Stimulated activated naive CD4-positive, alpha-beta T cell (primary cell): ENCODE measurements around the gene PELI1.
A peak's percentile ranks its signal among the peaks of the same experiment; 100 is the strongest.

ENCODE experiments used
- DNase-seq, 6 experiments: peaks; one replicate each; lab custom pipeline; 2025; lab: John Stamatoyannopoulos, UW

Gene PELI1

DNA sequence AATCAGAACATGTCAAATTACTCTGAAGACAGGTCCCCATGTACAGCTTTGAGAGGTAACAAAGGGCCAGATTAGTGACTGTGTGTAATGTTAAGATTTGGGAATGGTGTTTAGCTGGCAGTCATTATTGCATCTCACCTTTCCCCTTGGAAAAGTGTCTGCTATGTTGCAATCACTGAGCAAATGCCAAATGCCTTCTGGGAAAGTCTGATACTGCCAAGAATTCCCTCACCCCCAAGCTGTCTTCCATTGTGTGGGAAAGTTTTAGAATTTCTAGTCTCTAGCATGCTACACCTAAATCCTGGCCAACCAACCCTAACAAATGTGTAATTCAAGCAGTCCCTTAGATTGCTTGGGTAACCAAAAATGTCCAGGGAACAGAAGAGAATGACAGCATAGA is 13.6 kb upstream of the PELI1 start:
- DNase-seq: no peak

DNA sequence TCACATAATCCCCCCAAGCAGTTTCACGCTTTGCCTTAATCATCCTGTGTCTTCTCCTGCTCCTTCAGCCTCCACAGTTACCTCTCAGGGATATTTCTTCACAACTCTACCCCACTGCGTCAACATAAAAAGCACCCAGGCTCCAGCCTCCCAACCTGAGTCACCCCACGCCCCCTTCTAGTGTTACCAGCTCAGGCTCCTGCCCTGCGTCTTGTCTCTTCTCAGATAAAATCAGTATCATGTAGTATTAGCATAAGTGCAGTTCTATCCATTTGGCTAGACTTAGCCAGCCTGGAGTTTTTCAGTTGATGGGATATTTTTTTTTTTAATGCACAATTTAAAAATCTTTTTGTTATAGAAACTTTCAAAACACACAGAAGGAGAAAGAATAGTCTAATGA is 9.6 kb upstream of the PELI1 start:
- DNase-seq: no peak

DNA sequence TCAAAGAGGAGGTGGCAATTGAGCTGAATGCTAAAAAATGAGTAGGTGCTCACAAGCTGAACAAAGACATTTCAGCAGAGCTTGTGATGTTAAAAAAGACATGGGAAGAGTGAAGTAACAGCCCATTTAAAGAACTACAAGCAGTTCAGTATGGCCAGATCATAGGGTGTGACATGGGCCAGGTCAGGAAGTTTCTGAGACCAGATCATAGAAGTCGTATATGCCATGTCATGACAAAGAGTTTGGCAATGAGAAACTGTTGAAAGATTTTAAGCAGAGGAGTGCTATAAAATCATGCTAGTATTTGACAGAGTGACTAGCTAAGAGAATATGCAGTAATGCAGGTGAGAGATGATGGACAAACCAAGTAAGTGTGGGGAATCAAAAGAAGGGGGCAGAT is 7.3 kb upstream of the PELI1 start:
- DNase-seq: no peak

DNA sequence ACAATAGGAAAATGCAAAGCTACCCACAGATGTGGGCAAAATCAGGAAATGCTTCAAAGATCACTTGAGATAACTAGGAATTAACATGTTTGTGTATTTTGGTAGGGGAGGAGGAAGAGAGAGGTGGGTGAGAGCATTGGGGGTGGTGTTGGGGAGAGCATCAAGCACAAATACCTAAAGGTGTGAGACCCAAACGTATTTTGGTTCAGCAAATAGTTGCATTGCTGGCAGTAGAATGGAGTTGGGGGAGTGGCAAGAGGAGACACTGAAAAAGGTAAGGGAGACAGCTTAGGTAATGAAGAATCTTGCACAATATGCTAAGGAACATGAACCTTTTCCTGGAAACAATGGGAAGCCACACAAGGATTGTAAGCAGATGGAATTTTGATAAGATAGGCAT is 1.5 kb upstream of the PELI1 start:
- DNase-seq: no peak

DNA sequence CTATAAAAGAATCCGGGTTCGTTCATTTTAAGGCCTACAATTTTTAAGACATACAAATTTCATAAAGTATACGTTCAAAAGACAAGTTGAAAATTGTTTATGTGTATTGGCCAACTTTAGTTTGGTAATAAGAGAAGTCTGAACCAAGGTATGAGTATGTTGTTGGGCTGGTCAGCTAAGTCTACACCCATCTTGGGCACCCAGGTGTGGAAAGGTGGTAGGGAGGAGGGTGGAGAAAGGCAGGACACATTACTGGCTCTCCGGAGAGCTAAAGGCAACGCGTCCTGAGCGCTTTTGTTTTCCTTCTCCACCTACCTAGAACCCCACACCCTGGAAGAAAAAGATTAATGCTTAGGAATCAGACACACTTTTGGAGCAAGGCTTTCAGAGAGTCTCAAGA is 899 bp upstream of the PELI1 start:
- no peak for DNase-seq

DNA sequence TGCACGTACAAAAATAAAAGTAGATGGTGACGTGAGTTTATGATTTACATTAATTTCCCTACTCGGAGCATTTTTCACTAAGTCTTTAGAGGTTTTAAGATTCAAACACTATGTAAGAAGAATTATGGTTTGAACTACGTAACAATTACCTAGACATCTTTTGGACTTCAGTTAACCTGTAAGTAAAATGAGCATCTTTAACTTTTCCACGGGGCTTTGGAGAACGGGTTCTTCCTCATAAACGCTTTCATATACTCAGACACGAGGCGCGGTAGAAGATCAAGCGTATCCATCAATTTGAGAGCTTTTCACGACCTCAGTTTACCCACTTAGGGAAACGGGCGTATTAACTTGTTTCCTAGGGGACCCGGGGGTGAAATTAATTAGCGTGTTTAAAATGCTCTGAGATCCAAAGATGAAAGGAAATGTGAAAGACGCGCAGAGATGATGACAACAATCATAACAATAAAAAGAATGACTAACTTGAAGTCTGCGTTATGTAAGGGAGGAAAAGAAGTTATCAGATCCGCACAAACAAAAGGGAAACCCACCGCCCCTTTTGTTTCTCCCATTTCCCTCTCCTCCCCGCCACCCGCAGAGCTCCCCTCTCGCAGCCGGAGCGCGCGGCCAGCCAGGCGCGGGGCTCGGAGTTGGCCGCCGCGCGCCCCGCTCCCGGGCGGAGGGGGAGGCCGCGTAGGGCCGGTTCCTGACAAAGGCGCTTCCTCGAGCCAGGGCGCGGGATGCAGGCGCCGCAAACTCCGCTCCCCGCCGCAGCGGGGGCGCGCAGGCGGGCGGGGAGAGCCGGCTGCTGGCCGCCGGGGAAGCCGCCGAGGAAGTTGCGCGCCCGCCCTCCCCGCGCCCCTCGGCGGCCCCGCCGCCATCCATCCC is 807 bp downstream of the PELI1 start:
- peak; percentile 37 to 83 (median 52) for DNase-seq

DNA sequence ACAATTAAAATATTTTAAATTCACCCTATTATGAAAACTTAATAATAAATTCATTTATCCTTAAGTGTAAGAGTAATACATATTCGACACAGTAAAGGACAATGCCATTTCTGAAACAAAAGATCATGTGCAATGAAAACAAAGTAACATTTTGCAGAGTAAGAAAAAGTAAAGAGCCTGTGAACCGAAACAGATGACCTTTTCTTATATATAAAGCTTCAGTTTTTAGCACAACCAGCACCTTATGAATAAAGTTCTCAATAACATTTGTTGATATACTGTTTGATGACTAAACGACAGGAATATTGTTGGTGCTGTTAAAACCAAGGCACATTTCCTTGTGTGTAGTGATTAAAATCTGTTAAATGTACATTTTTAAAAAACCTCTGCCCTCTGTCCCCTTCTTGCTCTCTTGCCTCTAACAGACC is 1.5 kb downstream of the PELI1 start:
- DNase-seq: no peak

DNA sequence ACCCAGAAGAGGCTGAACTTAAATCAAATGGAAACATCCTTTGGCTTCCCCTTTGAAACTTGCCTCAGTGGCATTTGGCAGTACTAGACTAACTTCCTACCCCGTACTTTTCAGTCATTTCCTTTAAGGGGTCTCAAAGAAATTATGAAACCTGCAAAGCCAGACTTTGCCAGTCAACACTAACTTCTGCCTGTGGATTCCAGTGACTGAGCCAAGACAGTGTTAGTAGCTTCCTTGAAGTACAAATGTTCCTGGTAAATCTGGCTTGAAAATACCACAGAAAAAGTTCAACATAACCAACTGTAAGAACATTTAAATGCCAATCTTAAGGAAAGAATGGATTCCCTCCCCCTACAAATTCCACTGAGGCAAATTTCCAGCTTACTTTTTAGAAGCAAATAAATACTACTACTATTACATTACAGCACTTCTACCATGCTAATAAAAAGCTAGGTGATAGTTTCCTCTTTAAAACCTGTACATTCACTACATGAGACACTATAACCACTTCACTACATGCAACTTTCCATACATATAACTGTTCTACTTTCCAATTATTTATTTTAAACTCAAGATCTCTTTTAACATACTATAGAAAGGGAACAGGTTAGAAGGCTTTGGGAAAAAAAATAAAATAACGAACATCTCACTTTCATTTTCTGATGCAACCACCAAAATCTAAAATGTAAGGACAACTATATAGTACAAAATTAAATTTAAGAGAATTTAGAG is 2.4 kb downstream of the PELI1 start:
- DNase-seq: peak in 1 of 6 experiments; percentile 35

DNA sequence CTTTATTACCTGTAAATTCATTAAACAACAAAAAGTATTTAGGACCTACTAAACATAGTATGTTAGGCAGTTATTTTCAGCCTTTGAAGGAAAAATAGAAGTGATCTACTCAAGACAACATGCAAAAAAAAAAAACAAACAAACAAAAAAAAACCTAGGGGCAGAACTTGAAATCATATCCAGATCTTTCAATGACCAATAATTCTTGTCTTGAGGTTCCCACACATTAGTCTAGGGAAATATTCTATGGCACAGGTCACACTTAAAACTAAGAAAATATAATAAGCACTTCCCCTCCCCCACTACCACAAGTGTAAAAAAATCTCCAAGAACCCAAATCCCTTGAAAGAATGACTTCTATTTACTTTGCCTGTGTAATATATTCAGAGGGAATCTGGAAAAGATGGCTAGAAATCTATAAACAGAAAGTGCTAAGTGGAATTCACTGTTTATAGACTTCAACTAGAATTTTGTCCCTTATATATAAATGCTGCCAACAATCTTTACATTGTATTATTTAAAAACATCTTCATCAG is 3.5 kb downstream of the PELI1 start:
- DNase-seq: no peak

DNA sequence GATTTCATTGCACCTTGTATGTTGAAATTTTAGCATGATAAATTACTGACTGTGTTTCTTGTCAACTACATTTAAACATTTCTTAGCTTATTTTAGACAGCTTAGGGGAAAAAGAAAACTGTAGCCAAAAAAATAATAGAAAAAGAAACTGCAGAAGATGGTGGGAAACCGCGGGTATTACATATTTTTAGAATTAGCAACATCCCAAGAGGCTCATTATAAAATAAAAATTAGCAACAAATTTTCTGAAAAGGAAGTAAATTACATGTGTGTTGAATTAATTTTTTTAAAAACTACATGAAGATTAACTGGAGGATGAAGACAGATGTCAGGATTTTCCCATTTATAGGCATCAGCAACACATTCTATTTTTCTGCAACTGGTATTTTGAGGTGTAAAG is 4.3 kb downstream of the PELI1 start:
- DNase-seq: no peak

DNA sequence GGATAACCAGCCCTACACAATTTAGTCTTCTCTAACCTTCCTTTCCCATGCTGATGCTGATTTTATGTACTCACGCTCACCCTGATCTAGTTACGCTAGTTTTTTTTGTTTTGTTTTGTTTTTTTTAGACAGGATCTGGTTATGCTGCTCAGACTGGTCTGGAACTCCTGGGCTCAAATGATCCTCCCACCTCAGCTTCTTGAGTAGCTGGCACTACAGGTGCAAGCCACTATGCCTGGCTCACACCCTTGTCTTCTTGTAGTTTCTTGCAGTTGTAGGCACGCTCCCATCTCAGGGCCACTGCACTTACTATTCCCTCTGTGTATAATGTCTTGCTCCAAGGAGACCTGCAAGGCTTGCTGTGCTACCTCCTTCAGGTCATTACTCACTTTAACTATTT is 6.2 kb downstream of the PELI1 start:
- DNase-seq: peak in 1 of 6 experiments; percentile 19

DNA sequence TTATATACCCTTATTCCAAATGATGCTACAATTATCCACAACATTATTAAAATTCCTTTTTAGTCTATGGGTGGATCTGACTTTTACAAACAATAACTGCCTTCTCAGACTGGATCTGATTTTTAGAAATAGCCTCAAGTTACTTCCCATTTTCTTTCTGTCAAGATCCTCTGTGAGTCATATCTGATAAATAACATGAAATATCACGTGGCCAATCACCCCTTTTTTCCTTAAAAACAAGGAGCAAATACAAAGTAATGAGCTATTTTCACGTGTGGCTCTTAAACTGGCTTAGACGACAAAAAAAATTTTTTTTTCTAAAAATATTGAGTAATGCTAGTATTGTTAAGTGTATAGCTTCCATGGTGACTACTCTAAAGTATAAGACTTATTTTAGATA is 6.7 kb downstream of the PELI1 start:
- DNase-seq: no peak

DNA sequence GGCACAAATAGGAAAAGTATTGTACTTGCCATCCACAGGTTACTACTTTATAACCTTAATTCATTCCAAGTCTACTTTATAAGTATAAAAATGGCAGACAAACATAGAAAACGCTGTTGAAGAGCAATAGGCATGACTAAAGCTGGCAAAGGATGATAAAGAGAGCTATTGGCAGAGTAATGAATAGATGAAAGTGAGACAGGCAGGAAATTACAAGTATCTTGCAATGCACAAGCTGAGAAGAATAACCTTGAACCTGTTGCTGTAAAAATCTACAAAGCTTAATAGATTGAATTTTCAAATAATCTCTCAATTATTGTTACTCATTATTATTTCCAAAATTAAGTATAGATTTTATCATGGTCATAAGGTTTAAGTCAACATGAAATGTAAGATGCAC is 8.8 kb downstream of the PELI1 start:
- peak in 1 of 6 experiments; percentile 16 for DNase-seq

DNA sequence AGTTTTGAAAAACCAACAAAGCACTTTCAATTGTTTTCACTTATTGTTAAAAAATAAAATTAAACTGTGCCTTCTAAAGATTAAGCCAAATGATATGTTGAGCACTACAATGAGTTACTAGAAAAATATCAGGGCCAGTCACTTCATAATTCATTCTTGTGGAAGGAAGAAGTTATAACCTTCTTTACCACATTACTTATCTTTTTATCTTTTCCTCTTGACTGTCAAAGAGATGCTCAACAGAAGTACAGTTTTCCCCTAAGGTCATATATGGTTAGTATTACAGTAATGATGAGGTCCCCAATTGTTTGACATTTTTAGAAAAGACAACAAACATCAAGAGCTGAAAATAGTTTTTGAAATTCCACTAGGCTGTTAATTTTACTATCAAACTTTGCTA is 9.4 kb downstream of the PELI1 start:
- peak in 2 of 6 experiments; percentile 10 to 19 for DNase-seq

DNA sequence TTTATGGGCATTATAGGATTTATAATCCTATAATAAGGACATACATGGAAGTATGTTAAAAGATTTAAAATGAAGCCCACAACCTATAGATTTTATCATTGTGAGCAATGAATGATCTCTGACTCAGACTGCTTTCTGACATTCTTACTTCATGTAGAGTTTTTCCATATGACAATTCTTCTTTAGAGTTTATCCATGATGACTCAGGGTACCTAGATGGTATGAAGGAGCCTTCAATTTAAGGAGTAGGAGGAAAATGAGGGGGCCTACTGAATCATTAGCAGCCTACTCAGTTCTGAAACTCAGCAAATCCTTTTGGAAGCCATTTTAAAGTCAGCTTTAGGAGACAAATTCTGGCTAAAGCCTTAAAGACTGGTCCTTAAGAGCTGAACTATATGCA is 10.4 kb downstream of the PELI1 start:
- DNase-seq: no peak

DNA sequence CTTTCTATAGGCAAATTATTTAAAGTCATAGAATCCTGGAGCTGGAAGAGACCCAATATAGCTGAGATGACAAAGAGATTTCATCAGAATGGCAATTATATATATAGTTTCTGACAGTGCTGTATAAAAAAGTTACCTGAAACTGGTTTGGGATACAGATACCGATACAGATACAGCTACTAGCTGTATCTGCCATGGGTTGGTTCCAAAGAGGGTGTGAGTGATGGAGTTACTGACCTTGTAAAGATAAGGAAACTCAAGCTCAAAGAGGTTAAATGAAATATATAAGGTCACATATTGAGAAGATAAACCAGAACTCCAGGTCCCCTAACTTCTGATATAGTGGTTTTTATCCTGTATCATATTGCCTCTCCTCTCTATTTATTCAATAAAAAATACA is 10.9 kb downstream of the PELI1 start:
- no peak for DNase-seq

DNA sequence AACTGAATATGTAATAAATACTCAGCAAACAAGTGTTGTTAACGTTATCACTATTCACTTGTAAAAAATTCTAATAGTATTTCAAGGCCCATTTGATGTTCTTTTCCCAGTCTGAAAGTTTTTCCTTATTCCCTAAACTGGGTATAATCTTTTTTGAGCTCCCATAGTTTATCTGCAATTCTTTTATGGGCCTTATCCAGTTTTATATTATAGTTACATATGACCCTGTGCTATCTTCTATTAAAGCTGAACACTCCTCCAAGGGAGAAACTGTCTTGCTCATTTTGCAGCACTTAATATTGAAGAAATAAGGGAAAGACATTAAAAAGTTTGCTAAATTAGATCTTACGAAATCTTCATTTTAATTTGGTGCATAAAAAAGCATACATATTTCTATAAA is 13.9 kb downstream of the PELI1 start:
- no peak for DNase-seq

DNA sequence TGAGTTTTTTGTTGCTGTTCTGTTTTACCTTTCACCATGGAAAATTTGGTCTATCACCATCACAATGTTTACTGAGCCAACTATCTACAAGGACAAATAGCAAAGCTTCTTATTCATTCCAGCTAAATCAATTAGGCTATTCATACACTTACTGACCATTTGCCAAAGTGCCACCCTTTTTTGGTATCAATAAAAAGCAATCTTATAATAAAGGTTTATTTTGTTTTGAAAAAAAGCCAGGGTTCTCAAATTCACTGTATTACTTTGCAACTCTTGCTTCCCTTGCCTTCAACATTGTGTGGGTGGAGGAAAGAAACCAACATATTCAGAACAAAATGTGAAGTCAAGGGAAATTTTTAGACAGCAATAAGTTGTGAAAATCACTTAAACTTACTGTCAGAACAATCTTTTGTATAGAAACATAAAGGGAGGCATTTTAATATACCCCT is 15.3 kb downstream of the PELI1 start:
- no peak for DNase-seq

DNA sequence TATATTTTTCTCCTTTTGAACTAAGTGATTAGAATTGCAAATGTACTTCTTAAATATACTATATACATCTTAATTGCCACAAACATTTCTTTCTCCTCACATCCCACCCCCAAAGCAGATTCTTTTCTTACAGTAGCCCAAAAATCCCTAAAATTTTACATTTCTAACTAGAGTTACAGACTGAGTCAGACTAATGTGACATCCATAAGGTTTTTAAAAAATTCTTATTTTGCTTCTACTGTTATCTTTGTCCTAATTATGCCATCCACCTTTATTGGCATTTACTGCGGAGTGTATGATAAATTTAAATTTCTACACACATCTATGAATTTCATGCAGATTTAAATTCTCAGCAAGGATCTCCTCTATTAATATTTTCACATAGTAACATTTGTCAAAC is 15.8 kb downstream of the PELI1 start:
- DNase-seq: no peak

DNA sequence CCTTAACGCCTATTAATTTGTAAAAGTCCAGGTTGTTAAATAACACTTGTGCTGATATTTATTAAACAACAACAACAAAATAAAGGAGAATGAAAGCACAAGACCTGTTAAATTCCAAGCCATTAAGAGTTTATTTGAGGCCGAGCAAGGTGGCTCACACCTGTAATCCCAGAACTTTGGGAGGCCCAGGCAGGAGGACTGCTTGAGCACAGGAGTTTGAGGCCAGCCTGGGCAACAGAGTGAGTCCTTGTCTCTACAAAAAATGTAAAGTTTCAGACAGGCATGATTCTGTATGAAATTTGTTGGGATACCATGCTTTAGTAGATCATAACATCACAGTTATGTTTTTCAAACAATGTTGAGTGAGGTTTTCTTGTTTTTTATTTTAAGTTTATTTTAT is 17.1 kb downstream of the PELI1 start:
- DNase-seq: no peak

DNA sequence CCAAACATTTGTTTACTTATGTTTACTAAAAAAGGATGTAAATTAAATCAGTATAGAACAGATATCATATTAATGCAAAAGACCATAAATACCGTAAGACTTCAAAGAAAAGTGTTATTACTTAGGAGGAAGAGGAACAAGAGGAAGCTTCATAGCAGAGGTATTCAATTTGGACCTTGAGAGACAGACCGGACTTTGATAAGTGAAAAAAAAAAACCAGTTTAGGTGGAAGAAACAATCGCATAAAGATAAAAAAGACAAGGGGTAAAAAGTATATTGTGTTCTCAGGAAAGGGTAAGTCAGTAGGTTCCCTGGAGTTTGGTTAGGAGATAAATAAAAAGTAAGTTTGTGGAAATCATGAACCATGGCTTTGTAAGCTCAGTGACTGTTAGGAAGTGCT is 17.6 kb downstream of the PELI1 start:
- no peak for DNase-seq

DNA sequence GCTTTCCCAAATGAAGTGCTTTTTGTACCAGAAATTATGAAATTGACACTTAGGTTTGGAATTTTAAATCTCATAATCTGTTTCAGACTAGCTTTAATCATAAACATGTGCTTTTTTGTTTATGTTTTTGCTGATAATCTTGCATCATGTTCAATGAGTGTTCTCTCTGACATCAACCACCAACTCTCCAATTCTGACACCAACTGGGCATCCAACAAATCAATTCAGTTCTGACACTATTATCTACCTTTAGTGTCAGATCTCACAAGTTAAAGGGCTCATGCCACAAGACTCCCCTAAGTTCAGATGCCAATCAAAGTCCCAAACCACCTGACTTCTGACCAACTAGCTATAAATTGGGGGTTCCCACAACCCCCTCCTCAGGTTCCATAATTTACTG is 19.6 kb downstream of the PELI1 start:
- DNase-seq: no peak

DNA sequence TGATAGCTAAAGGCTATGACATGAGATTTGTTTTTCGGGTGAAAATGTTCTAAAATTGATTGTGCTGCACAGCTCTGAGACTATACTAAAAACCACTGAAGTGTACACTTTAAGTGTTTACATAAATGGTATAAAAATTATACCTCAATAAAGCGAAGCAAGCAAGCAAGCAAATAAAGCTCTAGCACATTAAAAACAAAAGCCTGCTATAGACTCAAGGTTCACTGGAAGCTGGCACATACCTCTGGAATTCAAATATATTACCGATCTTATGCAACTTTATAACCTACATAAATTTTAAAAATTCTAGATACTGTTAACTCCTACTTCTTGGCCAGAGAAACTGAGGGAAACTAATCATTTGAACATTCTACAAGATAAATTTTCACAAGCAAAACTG is 20.1 kb downstream of the PELI1 start:
- DNase-seq: no peak
